HepG2 (cell line): Measurements from ENCODE around the gene DNAAF9.

Experiments
- CHD2 ChIP-seq: IDR thresholded peaks from 2 replicates; pipeline ENCODE4 v1.6.1; 2011; ENCODE audit warnings: low read depth, low read length, improper control_type of control experiment
- CTCF ChIP-seq: sonication (generic); formaldehyde crosslinking; IDR thresholded peaks from 2 replicates; pipeline ENCODE4 v1.5.0; 2020; ENCODE audit warnings: mild to moderate bottlenecking, missing genetic modification reagents, moderate library complexity
- FOXM1 ChIP-seq: sonication (generic); formaldehyde crosslinking; IDR thresholded peaks from 2 replicates; pipeline ENCODE4 v1.5.0; 2020; ENCODE audit warnings: missing genetic modification reagents
- POLR2AphosphoS5 ChIP-seq: IDR thresholded peaks from 2 replicates; pipeline ENCODE4 v1.6.1; 2012; ENCODE audit warnings: low read depth, low read length
- SKI ChIP-seq: fragments of 450-650 bp; IDR thresholded peaks from one replicate; pipeline ENCODE4 v1.6.1; 2018; ENCODE audit warnings: mild to moderate bottlenecking; ENCODE audit not compliant: partially characterized antibody
- SSRP1 ChIP-seq: IDR thresholded peaks from 2 replicates; pipeline ENCODE4 v1.6.1; 2016; ENCODE audit warnings: control low read depth
- ZBTB33 ChIP-seq: sonication (generic); formaldehyde crosslinking; IDR thresholded peaks from 2 replicates; pipeline ENCODE4 v1.4.0; 2020; ENCODE audit warnings: missing genetic modification reagents
- ZNF780A ChIP-seq: sonication (generic); formaldehyde crosslinking; IDR thresholded peaks from 2 replicates; pipeline ENCODE4 v1.8.0; 2022; ENCODE audit warnings: mild to moderate bottlenecking, missing genetic modification reagents, moderate library complexity

- TF ChIP-seq SSRP1 (CRISPR knock-in tag), result no peak
- TF ChIP-seq CHD2, result no peak
- TF ChIP-seq POLR2AphosphoS5, result no peak
- TF ChIP-seq FOXM1 (CRISPR knock-in tag), result no peak
- TF ChIP-seq SKI, result no peak
- TF ChIP-seq CTCF (CRISPR knock-in tag), result no peak
- TF ChIP-seq ZNF780A (CRISPR knock-in tag), result no peak
- no peak for TF ChIP-seq ZBTB33 (CRISPR knock-in tag)
These were observed 47.4 kb upstream of the DNAAF9 start for GRCh38 chr20:3454831-3455230.
